ENCODE results near the gene GABARAPL2.

GRCh38 chr16:75526032-75526790 is 40.0 kb upstream of the GABARAPL2 start:
- TF ChIP-seq BHLHE40 (IDR thresholded peaks at IDR 0.05; ENCODE audit: borderline replicate concordance) (no peak), FOXM1 (IDR thresholded peaks at IDR 0.05; ENCODE audit: borderline replicate concordance) (no peak), NFRKB (IDR thresholded peaks at IDR 0.05) (no peak), SP1 (IDR thresholded peaks at IDR 0.05) (no peak), ZNF384 (IDR thresholded peaks at IDR 0.05) (no peak), TARDBP (IDR thresholded peaks at IDR 0.05) (no peak), ELF4 (IDR thresholded peaks at IDR 0.05) (no peak), FOXA1 (IDR thresholded peaks at IDR 0.05) (no peak), ARNT (IDR thresholded peaks at IDR 0.05) (no peak), PKNOX1 (IDR thresholded peaks at IDR 0.05) (no peak), FOXK2 (IDR thresholded peaks at IDR 0.05) (no peak)

Measured in HEK293T (cell line).